ENCODE results near the gene PPP3CA.

DNA sequence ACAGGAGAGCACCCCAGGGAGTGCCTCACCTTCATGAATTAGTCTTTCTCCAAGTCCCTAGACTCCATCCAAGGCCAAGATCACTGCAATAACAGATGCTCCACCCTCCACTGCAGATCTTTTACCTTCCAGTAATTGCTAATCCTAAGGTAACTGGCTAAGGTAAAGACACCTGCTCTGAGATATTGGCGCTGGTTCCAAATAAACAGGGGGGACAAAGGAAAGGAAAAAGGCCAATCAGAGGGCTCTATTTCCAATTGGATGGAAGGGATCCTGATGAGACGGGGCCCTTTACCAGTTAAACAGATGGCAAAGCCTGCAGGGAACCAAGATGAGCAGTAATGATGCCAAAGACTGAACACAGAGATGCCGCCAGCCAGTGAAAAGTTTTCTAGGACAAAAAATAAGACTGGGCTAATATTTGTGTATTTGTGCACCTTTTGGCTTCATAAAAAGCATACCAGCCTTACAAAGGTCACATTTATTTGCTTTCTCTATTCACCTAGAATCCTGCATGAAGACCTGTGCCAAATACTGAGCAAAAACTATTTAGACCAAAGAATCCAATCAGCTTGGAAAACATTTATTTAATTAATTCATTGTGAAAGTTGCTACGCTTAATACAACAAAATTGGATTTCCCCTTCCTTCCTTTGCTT lies 148.5 kb downstream of the PPP3CA start:
- TF ChIP-seq, protein P1, sequence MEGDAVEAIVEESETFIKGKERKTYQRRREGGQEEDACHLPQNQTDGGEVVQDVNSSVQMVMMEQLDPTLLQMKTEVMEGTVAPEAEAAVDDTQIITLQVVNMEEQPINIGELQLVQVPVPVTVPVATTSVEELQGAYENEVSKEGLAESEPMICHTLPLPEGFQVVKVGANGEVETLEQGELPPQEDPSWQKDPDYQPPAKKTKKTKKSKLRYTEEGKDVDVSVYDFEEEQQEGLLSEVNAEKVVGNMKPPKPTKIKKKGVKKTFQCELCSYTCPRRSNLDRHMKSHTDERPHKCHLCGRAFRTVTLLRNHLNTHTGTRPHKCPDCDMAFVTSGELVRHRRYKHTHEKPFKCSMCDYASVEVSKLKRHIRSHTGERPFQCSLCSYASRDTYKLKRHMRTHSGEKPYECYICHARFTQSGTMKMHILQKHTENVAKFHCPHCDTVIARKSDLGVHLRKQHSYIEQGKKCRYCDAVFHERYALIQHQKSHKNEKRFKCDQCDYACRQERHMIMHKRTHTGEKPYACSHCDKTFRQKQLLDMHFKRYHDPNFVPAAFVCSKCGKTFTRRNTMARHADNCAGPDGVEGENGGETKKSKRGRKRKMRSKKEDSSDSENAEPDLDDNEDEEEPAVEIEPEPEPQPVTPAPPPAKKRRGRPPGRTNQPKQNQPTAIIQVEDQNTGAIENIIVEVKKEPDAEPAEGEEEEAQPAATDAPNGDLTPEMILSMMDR (IDR thresholded peaks at IDR 0.05), result no peak
- TF ChIP-seq POLR2A (IDR thresholded peaks at IDR 0.05), result no peak

Data from right lobe of liver (tissue), 4 donors.